ENCODE data around the gene PARP11.

- TF ChIP-seq CTCF (IDR thresholded peaks at IDR 0.05), result no peak
- TF ChIP-seq EP300 (IDR thresholded peaks at IDR 0.05), result no peak
- TF ChIP-seq POLR2A (IDR thresholded peaks at IDR 0.05), result no peak
Observed at GRCh38 chr12:3871356-3871755, 1.8 kb downstream of the PARP11 start.
